COR-L47 (cell line): ENCODE results near the gene SERPINE3.

Source experiments
- DNase-seq: peaks from one replicate; lab custom pipeline; 2025; lab: John Stamatoyannopoulos, UW

SERPINE3 gene

GRCh38 chr13:51339354-51339753 is at the start of gene SERPINE3:
Gene SERPINE3 (plus strand): TSS chr13:51339691. CDS start chr13:51341092, 1,401 bp downstream.
- no peak for DNase-seq

GRCh38 chr13:51291341-51291740 is 48.1 kb upstream of the SERPINE3 start:
- DNase-seq = no peak

- no peak for DNase-seq
Measured at GRCh38 chr13:51292000-51292565, 47.4 kb upstream of the SERPINE3 start.

GRCh38 chr13:51297556-51297955 is 41.9 kb upstream of the SERPINE3 start:
- no peak for DNase-seq

- no peak for DNase-seq
Measured at GRCh38 chr13:51298812-51299211, 40.7 kb upstream of the SERPINE3 start.

- DNase-seq = no peak
Measured at GRCh38 chr13:51303063-51303552, 36.4 kb upstream of the SERPINE3 start.

- DNase-seq = no peak
Measured at GRCh38 chr13:51303882-51304281, 35.6 kb upstream of the SERPINE3 start.

GRCh38 chr13:51305271-51305967 is 34.1 kb upstream of the SERPINE3 start:
- DNase-seq = no peak

GRCh38 chr13:51308781-51309180 is 30.7 kb upstream of the SERPINE3 start:
- no peak for DNase-seq

GRCh38 chr13:51311231-51311630 is 28.3 kb upstream of the SERPINE3 start:
- DNase-seq = no peak

- no peak for DNase-seq
Measured at GRCh38 chr13:51311957-51312520, 27.5 kb upstream of the SERPINE3 start.

GRCh38 chr13:51313619-51314018 is 25.9 kb upstream of the SERPINE3 start:
- no peak for DNase-seq

GRCh38 chr13:51317262-51317661 is 22.2 kb upstream of the SERPINE3 start:
- DNase-seq = no peak

- no peak for DNase-seq
Measured at GRCh38 chr13:51318015-51318414, 21.5 kb upstream of the SERPINE3 start.

- DNase-seq = no peak
Measured at GRCh38 chr13:51318876-51319275, 20.6 kb upstream of the SERPINE3 start.

GRCh38 chr13:51321836-51322235 is 17.7 kb upstream of the SERPINE3 start:
- DNase-seq = no peak

- no peak for DNase-seq
Measured at GRCh38 chr13:51322826-51323225, 16.7 kb upstream of the SERPINE3 start.

GRCh38 chr13:51323824-51324511 is 15.5 kb upstream of the SERPINE3 start:
- DNase-seq = no peak

- DNase-seq = no peak
Measured at GRCh38 chr13:51324714-51325420, 14.6 kb upstream of the SERPINE3 start.

GRCh38 chr13:51325837-51326236 is 13.7 kb upstream of the SERPINE3 start:
- DNase-seq = no peak

- DNase-seq = no peak
Measured at GRCh38 chr13:51326777-51327176, 12.7 kb upstream of the SERPINE3 start.

GRCh38 chr13:51327961-51328360 is 11.5 kb upstream of the SERPINE3 start:
- DNase-seq = no peak
